Activated T-helper 2 cell treated with anti-CD3 and anti-CD28 coated beads, Interferon-gamma antibody, Interleukin-2, Interleukin-4, amounts not matched to agents 10 μg/mL and 5 μg/mL and 100 μg/mL, durations not matched to agents 14 hours and 24 hours and 36 hours (primary cell): ENCODE data around the gene DNAH6. TPM values are rescaled to one million over a fixed set of nuclear protein-coding genes. Genes with fewer than 3 reads are reported as not detected.

Experiments
- DNase-seq: peaks from one replicate; pipeline ENCODE4 v3.0.0; 2021; ENCODE audit warnings: low spot score
- H3K27ac Mint-ChIP-seq: one replicate; pipeline ENCODE4 v1.8.0; 2021; ENCODE audit warnings: mixed read lengths
- H3K27me3 Mint-ChIP-seq: one replicate; pipeline ENCODE4 v1.8.0; 2021; ENCODE audit warnings: low read depth, mixed read lengths
- H3K36me3 Mint-ChIP-seq: one replicate; pipeline ENCODE4 v1.8.0; 2021; ENCODE audit warnings: low read depth, mixed read lengths
- H3K4me1 Mint-ChIP-seq: one replicate; pipeline ENCODE4 v1.8.0; 2021; ENCODE audit warnings: low read depth, mixed read lengths
- H3K4me3 Mint-ChIP-seq: one replicate; pipeline ENCODE4 v1.8.0; 2021; ENCODE audit warnings: low read depth, mild to moderate bottlenecking, moderate library complexity, mixed read lengths
- H3K9me3 Mint-ChIP-seq: one replicate; pipeline ENCODE4 v1.8.0; 2021; ENCODE audit warnings: mixed read lengths
- intact Hi-C: fragments of 100-400 bp; cut with micrococcal nuclease; formaldehyde crosslinking; loops from one replicate; pipeline ENCODE4 v1.15.1; 2023
- total RNA-seq: library from RNA; stranded (reverse); gene quantifications from 2 replicates; pipeline ENCODE4 v1.2.3, GENCODE V29; 2022

Gene DNAH6
- total RNA-seq, 1 donor from 2014 or later, result 0.14 TPM

DNA sequence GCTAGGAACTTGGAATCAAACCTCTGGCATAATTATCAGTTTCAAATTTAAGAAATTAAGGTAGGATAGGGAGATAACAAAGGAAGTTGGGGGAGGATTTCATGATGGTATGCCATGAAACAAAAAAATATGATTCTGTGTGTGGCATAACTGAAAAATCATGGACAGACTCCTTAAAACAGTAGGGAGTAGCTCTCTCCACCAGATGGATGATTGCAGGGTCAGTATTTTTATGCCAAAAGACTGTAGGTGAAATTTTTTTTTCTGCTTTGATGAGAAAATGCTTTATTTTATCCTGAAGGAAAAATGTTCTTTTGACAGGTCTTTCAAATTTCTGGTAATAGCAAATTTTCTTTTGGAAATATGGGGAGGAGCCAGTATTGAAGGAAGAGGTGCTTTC lies 270.3 kb downstream of the DNAH6 start:
- Mint-ChIP-seq H3K9me3 (no peaks in the 10 kb centered on the region), H3K4me1 (peaks cover 34% of the 10 kb centered on the region), H3K27ac (no peak overlapping the region), H3K4me3 (no peak overlapping the region), H3K27me3 (no peaks in the 10 kb centered on the region), H3K36me3 (peaks cover 6% of the 10 kb centered on the region)
- DNase-seq, result no peak
- intact Hi-C loops, result no loop called here

DNA sequence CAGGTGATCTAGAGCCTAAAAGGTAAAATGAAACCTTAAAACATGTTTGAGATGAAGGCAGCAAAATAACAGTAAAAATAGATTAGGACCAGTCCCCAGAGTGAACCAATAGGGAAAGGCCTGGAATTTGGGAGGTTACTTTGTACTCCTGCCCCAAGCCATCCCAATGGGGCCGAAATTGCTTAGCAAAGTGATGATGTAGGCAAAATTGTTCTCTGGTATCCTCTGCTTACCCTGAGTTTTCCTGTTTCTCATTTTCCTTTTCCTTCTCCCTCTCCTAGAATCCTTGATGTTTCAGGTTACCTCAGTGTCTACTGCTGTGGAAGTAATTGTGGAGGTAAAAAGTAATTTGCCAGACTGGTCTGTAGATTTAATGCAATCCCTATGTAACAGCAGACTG lies 271.7 kb downstream of the DNAH6 start:
- H3K36me3 Mint-ChIP-seq, result peaks cover 6% of the 10 kb centered on the region
- H3K27me3 Mint-ChIP-seq, result no peaks in the 10 kb centered on the region
- H3K4me1 Mint-ChIP-seq, result peaks cover 22% of the 10 kb centered on the region
- intact Hi-C loops, result no loop called here
- H3K4me3 Mint-ChIP-seq, result no peak overlapping the region
- no peak for DNase-seq
- no peak overlapping the region for H3K27ac Mint-ChIP-seq
- H3K9me3 Mint-ChIP-seq, result peaks cover 6% of the 10 kb centered on the region

DNA sequence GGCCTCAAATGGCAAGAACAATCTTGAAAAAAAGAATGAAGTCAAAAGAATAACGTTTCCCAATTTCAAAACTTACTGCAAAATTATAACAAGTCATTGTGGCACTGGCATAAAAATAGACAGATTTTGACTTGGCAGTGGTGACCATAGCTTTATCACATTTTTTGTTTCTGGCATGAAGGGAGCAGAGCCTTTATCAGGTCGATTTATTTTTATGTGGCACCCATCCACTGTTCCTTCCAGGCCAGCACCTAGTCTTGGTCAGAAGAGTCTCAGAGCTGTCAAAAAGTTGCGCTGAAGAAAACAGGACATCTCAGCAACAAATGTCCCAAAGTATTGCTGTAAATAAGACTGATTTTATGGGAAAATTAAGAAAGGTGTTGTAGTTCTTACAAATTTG lies 272.2 kb downstream of the DNAH6 start:
- Mint-ChIP-seq H3K9me3 (peaks cover 10% of the 10 kb centered on the region), H3K27me3 (no peaks in the 10 kb centered on the region), H3K36me3 (peaks cover 6% of the 10 kb centered on the region), H3K4me1 (peaks cover 21% of the 10 kb centered on the region), H3K4me3 (no peak overlapping the region), H3K27ac (no peak overlapping the region)
- DNase-seq, result no peak
- intact Hi-C loops, result no loop called here

DNA sequence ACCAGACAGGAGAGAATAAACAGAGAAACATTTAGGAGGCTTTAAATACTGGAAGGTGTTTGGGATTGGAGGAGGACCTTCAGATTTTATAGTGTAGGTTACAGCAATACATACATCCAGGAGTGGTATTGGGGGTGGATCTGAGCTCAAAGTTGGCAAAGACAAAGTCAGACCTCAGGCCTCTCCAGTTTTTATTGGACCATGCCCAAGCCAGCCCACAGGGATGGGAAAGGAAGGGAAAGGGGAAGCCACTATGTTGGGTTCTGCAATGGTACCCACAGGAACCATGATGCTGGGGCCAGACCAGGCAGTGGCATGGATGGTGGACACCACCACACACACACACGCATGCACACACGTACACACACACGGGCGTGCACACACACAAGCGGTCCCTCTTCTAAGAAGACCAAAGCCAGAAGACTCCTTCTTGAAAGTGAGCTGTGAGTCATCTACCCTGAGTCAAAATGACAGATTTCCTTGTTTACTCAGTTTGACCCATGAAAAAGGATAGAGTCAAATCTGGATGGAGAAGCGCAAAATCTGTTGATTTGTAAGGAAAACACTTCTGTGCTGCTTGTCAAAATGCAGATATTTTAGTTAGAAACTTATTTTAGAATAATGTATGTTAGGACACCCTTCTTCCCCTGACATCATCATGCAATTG lies 276.7 kb downstream of the DNAH6 start:
- H3K27ac Mint-ChIP-seq, result no peak overlapping the region
- H3K4me1 Mint-ChIP-seq, result peaks cover 4% of the 10 kb centered on the region
- no peaks in the 10 kb centered on the region for H3K36me3 Mint-ChIP-seq
- intact Hi-C loops, result no loop called here
- no peaks in the 10 kb centered on the region for H3K27me3 Mint-ChIP-seq
- H3K4me3 Mint-ChIP-seq, result no peak overlapping the region
- no peak for DNase-seq
- peaks cover 14% of the 10 kb centered on the region for H3K9me3 Mint-ChIP-seq

DNA sequence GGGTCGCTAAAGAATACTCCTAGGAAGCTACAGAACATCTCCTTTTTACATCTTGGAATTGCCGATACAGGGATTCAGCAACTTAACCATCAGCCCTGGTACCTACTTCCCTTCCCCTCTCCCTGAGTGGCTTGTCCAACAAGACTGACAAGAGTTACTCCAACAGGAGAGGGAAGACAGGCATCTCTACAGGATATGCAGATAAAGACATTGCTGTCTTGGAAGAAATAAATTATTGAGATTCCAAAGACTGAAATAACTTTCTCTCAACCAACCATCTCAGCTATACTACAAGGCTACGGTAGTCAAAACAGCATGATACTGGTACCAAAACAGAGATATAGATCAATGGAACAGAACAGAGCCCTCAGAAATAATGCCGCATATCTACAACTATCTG lies 277.3 kb downstream of the DNAH6 start:
- Mint-ChIP-seq H3K9me3 (peaks cover 14% of the 10 kb centered on the region), H3K36me3 (no peaks in the 10 kb centered on the region), H3K4me3 (no peak overlapping the region), H3K27me3 (no peaks in the 10 kb centered on the region), H3K27ac (no peak overlapping the region), H3K4me1 (peaks cover 4% of the 10 kb centered on the region)
- intact Hi-C loops, result no loop called here
- DNase-seq, result no peak

DNA sequence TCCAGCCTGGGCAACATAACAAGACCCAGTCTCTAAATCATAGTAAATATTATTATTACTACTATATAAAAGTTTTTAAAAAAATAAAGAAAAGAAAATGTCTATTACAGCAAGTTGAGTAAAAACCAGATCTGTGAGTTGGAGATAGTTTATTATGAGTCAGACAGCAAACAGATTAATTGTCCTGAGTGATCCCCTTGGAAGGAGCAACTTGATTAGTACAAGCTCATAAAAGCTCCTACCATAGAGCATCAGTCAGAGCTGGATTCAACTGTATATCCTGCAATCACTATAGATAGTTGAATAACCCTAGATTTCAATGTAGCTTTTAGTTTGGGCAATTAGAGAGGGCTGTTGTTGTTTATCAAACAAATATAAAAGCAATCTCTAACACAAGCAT lies 280.5 kb downstream of the DNAH6 start:
- Mint-ChIP-seq H3K4me1 (peaks cover 13% of the 10 kb centered on the region), H3K36me3 (no peaks in the 10 kb centered on the region), H3K9me3 (peaks cover 17% of the 10 kb centered on the region), H3K27ac (no peak overlapping the region), H3K27me3 (no peaks in the 10 kb centered on the region), H3K4me3 (no peak overlapping the region)
- intact Hi-C loops, result no loop called here
- no peak for DNase-seq

DNA sequence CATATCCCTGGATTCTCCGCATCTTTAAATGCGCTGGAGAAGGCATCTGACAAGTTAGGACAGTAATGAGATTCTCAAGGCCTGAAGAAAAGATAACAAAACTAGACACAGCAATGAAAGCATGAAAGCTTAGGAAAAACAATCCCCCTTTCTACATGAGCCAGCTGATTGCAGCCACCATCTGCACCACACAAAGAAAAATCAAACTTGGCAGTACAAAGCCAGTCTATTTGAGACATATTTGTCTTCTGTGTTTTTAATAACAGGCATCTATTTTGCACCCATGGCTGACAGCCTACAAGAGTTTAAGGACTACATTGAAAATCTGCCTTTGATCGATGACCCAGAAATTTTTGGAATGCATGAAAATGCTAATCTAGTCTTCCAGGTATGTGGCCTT lies 281.0 kb downstream of the DNAH6 start:
- Mint-ChIP-seq H3K4me3 (no peak overlapping the region), H3K4me1 (peaks cover 13% of the 10 kb centered on the region), H3K27ac (no peak overlapping the region), H3K27me3 (no peaks in the 10 kb centered on the region), H3K36me3 (no peaks in the 10 kb centered on the region), H3K9me3 (peaks cover 16% of the 10 kb centered on the region)
- DNase-seq, result no peak
- intact Hi-C loops, result no loop called here

DNA sequence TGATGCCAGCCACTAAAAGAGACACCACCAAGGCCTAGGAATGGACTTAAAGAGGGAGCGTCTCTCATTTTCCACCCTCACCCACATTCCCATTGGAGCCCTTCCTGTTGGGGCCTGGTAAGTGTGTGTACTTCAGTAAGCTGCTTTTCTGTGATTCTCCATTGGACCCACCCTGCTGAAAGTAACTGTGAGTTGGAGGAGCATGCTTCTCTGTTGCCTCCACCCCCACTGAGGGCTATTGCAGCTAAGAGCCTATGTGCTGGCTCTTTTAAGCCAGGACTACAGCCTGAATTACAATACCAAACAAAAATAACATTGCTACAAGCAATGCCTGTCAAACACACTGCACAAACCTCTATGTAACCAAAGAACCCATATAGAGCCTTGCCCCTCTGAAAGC lies 283.5 kb downstream of the DNAH6 start:
- Mint-ChIP-seq H3K4me1 (peaks cover 9% of the 10 kb centered on the region), H3K9me3 (peaks cover 10% of the 10 kb centered on the region), H3K36me3 (no peaks in the 10 kb centered on the region), H3K27me3 (peaks cover 5% of the 10 kb centered on the region), H3K27ac (no peak overlapping the region), H3K4me3 (no peak overlapping the region)
- intact Hi-C loops, result no loop called here
- DNase-seq, result no peak

DNA sequence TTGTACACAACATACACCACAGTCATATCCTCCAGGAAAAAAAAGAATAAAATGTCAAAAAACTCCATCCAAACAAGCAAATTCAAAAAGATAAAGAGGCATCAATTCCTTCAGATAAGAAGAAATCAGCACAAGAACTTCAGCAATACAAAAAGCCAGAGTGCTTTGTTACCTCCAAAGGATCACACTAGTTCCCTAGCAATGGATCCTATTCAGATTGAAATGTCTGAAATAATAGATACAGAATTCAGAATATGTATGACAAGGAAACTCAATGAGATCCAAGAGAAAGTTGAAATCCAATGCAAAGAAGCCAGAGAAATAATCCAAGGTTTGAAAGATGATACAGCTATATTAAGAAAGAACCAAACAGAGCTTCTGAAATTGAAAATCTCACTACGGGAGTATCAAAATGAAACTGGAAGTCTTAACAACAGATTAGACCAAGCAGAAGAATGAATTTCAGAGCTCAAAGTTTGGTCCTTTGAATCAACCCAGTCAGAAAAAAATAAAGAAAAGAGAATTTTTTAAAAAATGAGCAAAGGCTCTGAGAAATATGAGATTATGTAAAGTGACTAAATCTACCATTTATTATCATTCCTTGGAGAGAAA lies 284.0 kb downstream of the DNAH6 start:
- intact Hi-C loops, result no loop called here
- H3K27me3 Mint-ChIP-seq, result peaks cover 5% of the 10 kb centered on the region
- H3K4me3 Mint-ChIP-seq, result no peak overlapping the region
- peaks cover 9% of the 10 kb centered on the region for H3K4me1 Mint-ChIP-seq
- peaks cover 10% of the 10 kb centered on the region for H3K9me3 Mint-ChIP-seq
- no peaks in the 10 kb centered on the region for H3K36me3 Mint-ChIP-seq
- DNase-seq, result no peak
- no peak overlapping the region for H3K27ac Mint-ChIP-seq

DNA sequence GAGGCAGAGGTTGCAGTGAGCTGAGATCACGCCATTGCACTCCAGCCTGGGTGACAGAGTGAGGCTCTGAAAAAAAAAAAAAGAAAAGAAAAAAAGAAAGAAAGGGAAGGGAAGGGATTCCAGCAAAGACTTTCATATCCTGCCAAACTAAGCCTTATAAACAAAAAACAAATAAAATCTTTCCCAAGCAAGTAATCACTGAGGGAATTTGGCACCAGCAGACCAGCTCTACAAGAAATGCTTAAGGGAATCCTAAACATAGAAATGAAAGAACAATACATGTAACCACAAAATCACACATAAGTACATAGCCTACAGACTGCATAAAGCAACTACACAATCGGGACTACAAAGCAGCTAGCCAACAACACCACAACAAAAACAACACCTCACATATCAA lies 285.5 kb downstream of the DNAH6 start:
- intact Hi-C loops, result no loop called here
- Mint-ChIP-seq H3K9me3 (peaks cover 10% of the 10 kb centered on the region), H3K4me3 (no peak overlapping the region), H3K4me1 (peaks cover 9% of the 10 kb centered on the region), H3K36me3 (no peaks in the 10 kb centered on the region), H3K27ac (no peak overlapping the region), H3K27me3 (peaks cover 5% of the 10 kb centered on the region)
- no peak for DNase-seq

DNA sequence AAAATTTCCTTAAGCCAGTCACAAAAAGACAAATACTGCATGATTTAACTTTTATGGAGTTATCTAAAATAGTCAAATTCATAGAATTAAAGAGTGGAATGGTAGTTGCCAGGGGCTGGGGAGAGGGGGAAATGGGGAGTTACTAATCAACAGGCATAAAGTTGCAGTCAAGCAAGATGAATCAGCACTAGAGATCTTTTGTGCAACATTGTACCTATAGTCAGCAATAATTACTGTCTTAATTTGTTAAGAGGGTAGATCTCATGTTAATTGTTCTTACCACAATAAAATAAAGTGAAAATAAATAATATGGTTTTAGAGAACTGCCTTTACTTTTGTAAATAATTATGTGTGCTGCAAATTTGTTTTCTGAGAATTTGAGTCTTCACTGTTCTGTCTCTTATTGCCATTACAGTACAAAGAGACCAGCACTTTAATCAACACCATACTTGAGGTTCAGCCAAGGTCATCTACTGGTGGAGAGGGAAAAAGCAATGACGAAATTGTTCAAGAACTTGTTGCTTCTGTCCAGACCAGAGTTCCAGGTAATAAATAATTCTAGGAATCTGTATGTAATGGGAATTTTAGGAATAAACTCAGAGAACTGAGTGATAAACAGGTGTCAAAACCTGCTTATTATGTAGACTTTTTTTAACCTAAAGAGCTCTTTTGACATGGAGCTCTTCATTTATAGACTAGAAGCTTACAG lies 289.1 kb downstream of the DNAH6 start:
- intact Hi-C loops, result no loop called here
- no peak for DNase-seq
- Mint-ChIP-seq H3K4me1 (peaks cover 3% of the 10 kb centered on the region), H3K27me3 (peaks cover 7% of the 10 kb centered on the region), H3K4me3 (no peak overlapping the region), H3K9me3 (peaks cover 10% of the 10 kb centered on the region), H3K36me3 (no peaks in the 10 kb centered on the region), H3K27ac (no peak overlapping the region)

DNA sequence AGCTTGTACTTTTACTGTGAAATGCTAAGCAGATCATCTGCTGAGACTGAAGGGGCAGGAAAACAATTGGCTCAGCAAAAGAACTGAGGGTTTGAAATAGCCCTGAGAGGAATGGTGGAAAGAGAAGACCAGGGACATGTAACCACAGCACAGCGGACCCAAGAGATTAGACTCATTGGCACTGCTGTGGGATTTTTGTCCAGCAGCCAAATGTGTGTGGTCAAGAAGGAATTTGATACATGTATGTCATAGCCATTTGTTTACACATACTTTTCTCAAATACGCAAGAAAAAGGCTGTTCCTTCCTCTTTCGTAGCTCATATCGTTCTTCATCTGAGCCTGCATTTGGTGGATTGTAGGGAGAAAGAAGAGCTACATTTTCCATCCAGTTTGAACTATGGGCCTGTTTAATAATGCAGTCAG lies 290.8 kb downstream of the DNAH6 start:
- H3K4me3 Mint-ChIP-seq, result no peak overlapping the region
- H3K9me3 Mint-ChIP-seq, result peaks cover 7% of the 10 kb centered on the region
- no peak overlapping the region for H3K27ac Mint-ChIP-seq
- no peak for DNase-seq
- H3K27me3 Mint-ChIP-seq, result peaks cover 7% of the 10 kb centered on the region
- intact Hi-C loops, result no loop called here
- no peaks in the 10 kb centered on the region for H3K4me1 Mint-ChIP-seq
- H3K36me3 Mint-ChIP-seq, result no peaks in the 10 kb centered on the region

DNA sequence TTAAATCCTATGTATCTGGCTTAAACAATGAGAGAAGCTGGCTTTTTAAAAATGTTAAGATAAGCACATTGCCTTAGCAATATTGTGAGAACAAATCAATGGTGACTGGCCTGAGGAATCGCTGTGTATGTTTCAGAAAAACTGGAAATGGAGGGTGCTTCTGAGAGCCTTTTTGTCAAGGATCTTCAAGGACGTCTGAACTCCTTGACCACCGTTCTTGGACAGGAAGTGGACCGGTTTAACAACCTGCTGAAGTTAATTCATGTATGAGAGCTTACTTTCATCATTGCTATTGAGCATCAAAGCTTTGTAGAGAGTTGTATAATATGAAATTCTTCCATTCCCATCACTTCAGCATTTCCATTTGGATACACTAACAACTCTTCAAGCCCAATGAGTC lies 292.0 kb downstream of the DNAH6 start:
- no peak overlapping the region for H3K4me3 Mint-ChIP-seq
- peaks cover 2% of the 10 kb centered on the region for H3K4me1 Mint-ChIP-seq
- no peaks in the 10 kb centered on the region for H3K9me3 Mint-ChIP-seq
- no peak for DNase-seq
- intact Hi-C loops, result no loop called here
- peaks cover 2% of the 10 kb centered on the region for H3K27me3 Mint-ChIP-seq
- no peak overlapping the region for H3K27ac Mint-ChIP-seq
- no peaks in the 10 kb centered on the region for H3K36me3 Mint-ChIP-seq
